SU-DHL-6 (cell line): ENCODE results near the gene CDKL1.

Experiments used
- H2AFZ ChIP-seq: fragments of 200-600 bp; sonication (generic); 2 replicates; pipeline ENCODE4 v1.6.1; 2014; ENCODE audit warnings: low read depth, mild to moderate bottlenecking, moderate library complexity, mixed read lengths, antibody characterized with exemption, low read length; ENCODE audit not compliant: severe bottlenecking
- H3F3A ChIP-seq: fragments of 200-600 bp; shearing (Covaris generic); 2 replicates; pipeline ENCODE4 v1.6.0; 2016; ENCODE audit warnings: antibody characterized with exemption, mild to moderate bottlenecking; ENCODE audit not compliant: insufficient read depth
- H3K27ac ChIP-seq: fragments of 200-600 bp; sonication (generic); 2 replicates; pipeline ENCODE4 v1.5.1; 2016; ENCODE audit warnings: low read depth, mild to moderate bottlenecking, low read length, moderate library complexity, mixed read lengths
- H3K27me3 ChIP-seq: fragments of 200-600 bp; sonication (generic), shearing (Covaris generic); 2 replicates; pipeline ENCODE4 v1.6.0; 2014; ENCODE audit warnings: mild to moderate bottlenecking, low read length
- H3K36me3 ChIP-seq: fragments of 200-600 bp; sonication (generic); 2 replicates; pipeline ENCODE4 v1.6.1; 2014; ENCODE audit warnings: mild to moderate bottlenecking, low read length, mixed read lengths
- H3K4me2 ChIP-seq: fragments of 300-600, 200-600 bp; shearing (Covaris generic), sonication (generic); 2 replicates; pipeline ENCODE4 v1.6.0; 2014; ENCODE audit warnings: low read length, low read depth, mild to moderate bottlenecking; ENCODE audit not compliant: poor library complexity, severe bottlenecking
- H3K4me3 ChIP-seq: fragments of 200-600 bp; sonication (generic); 2 replicates; pipeline ENCODE4 v1.5.1; 2014; ENCODE audit warnings: antibody characterized with exemption, low read length, mild to moderate bottlenecking, mixed read lengths; ENCODE audit not compliant: insufficient read depth, poor library complexity, severe bottlenecking
- H3K79me2 ChIP-seq: fragments of 200-600 bp; sonication (generic); 2 replicates; pipeline ENCODE4 v1.6.1; 2014; ENCODE audit warnings: mild to moderate bottlenecking, low read length, moderate library complexity; ENCODE audit not compliant: insufficient read depth
- H3K9ac ChIP-seq: fragments of 200-600 bp; sonication (generic); 2 replicates; pipeline ENCODE4 v1.7.0; 2014; ENCODE audit warnings: mild to moderate bottlenecking, low read length
- H3K9me2 ChIP-seq: fragments of 200-600 bp; sonication (generic); replicated peaks from 2 replicates; pipeline ENCODE4 v1.6.1; 2014; ENCODE audit warnings: low read length; ENCODE audit not compliant: insufficient read depth
- H3K9me3 ChIP-seq: fragments of 200-600 bp; sonication (generic); 2 replicates; pipeline ENCODE4 v1.6.1; 2014; ENCODE audit warnings: low read length, mixed read lengths; ENCODE audit not compliant: insufficient read depth
- H4K20me1 ChIP-seq: fragments of 200-600 bp; sonication (generic); 2 replicates; pipeline ENCODE4 v1.6.1; 2014; ENCODE audit warnings: low read depth, mild to moderate bottlenecking, antibody characterized with exemption, low read length, moderate library complexity, mixed read lengths
- CTCF ChIP-seq: fragments of 200-600 bp; sonication (generic); IDR thresholded peaks from one replicate; pipeline ENCODE4 v1.5.1; 2017; ENCODE audit warnings: antibody characterized with exemption, mild to moderate bottlenecking, low read length, moderate library complexity; ENCODE audit not compliant: insufficient read depth, poor library complexity, severe bottlenecking
- EZH2phosphoT487 ChIP-seq: fragments of 200-600 bp; sonication (generic), shearing (Covaris generic); conservative IDR thresholded peaks from 2 replicates; pipeline ENCODE4 v1.6.1; 2018; ENCODE audit warnings: mild to moderate bottlenecking, antibody characterized with exemption, low read length, moderate library complexity, mixed read lengths

Gene CDKL1

GRCh38 chr14:50353126-50353525, 43.6 kb downstream of the CDKL1 start:
- no peak overlapping the region for H3K4me2 ChIP-seq
- no peak for TF ChIP-seq CTCF
- no peak for TF ChIP-seq EZH2phosphoT487
- H3F3A ChIP-seq: no peaks in the 10 kb centered on the region

GRCh38 chr14:50352584-50352983, 44.1 kb downstream of the CDKL1 start:
- Histone ChIP-seq H3K9me3 (no peaks in the 10 kb centered on the region), H3K36me3 (no peaks in the 10 kb centered on the region), H3K9me2 (no peaks in the 10 kb centered on the region), H3F3A (no peaks in the 10 kb centered on the region), H3K27me3 (no peaks in the 10 kb centered on the region), H3K4me3 (no peak overlapping the region), H4K20me1 (no peaks in the 10 kb centered on the region), H2AFZ (no peak overlapping the region), H3K27ac (no peak overlapping the region), H3K4me2 (no peak overlapping the region), H3K9ac (no peak overlapping the region), H3K79me2 (no peaks in the 10 kb centered on the region)
- no peak for TF ChIP-seq CTCF
- TF ChIP-seq EZH2phosphoT487: no peak

More at GRCh38 chr14:50353126-50353525, 43.6 kb downstream of the CDKL1 start:
- no peaks in the 10 kb centered on the region for H4K20me1 ChIP-seq
- H3K27ac ChIP-seq: no peak overlapping the region
- H3K27me3 ChIP-seq: no peaks in the 10 kb centered on the region
- no peaks in the 10 kb centered on the region for H3K36me3 ChIP-seq
- no peak overlapping the region for H3K4me3 ChIP-seq
- H3K9ac ChIP-seq: no peak overlapping the region
- no peaks in the 10 kb centered on the region for H3K79me2 ChIP-seq
- no peaks in the 10 kb centered on the region for H3K9me2 ChIP-seq
- H2AFZ ChIP-seq: no peak overlapping the region
- no peaks in the 10 kb centered on the region for H3K9me3 ChIP-seq

DNA sequence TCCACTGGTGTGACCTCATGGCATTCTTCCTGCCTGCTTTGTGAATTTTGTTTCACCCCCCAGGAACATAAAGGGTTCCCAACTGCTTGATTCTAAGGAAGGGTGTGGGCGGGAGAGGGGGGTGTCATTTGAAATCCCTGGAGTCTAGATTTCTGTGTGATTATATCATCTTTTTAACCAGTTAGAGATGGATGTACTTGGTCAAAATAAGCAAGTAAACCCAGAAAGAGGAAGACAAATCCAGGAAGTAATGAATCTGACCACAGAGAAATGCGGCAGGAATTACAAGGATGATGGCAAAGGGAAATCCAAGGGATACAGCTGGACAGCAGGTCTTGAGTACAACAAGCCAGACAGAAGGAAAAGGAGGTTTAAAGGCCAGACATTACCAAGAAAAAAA, 45.7 kb downstream of the CDKL1 start:
- no peaks in the 10 kb centered on the region for H3F3A ChIP-seq
- H4K20me1 ChIP-seq: no peaks in the 10 kb centered on the region
- H3K9ac ChIP-seq: no peak overlapping the region
- no peak overlapping the region for H2AFZ ChIP-seq
- no peaks in the 10 kb centered on the region for H3K79me2 ChIP-seq
- no peak overlapping the region for H3K4me2 ChIP-seq
- H3K36me3 ChIP-seq: no peaks in the 10 kb centered on the region
- H3K27me3 ChIP-seq: no peaks in the 10 kb centered on the region
- H3K9me3 ChIP-seq: no peaks in the 10 kb centered on the region
- no peak overlapping the region for H3K27ac ChIP-seq
- H3K4me3 ChIP-seq: no peak overlapping the region
- TF ChIP-seq EZH2phosphoT487 (no peak), CTCF (no peak)
- H3K9me2 ChIP-seq: no peaks in the 10 kb centered on the region
